HG03460 (cell line): Measurements from ENCODE around the gene EDEM1.
"Not testable (repeated sequence)": the region's sequence is repeated elsewhere in the genome, so short reads cannot be mapped to it uniquely, and the experiment has no call there.

Experiments used
- ATAC-seq: cut with Tn5 transposase; IDR thresholded peaks from one replicate; pipeline ENCODE4 v1.9.1; 2021; ENCODE audit not compliant: unreplicated experiment

Gene EDEM1

GRCh38 chr3:5170975-5171374, 16.5 kb upstream of the EDEM1 start:
- no peak for ATAC-seq

DNA sequence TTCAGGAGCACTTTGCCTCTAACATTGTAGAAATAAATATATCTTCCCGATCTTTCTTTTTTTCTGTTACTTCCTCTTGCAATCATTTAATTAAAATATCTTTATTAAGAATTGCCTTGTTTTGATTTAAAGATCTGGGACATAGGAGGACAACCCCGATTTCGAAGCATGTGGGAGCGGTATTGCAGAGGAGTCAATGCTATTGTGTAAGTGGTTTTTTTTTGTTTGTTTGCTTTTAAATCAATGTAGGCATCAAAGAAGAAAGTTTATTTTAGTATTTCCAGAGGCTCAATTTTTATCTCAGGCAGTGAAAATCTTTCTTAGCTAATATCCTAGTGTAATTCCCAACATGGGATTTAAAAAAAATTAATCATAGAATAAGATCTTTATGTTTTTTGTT, 15.5 kb upstream of the EDEM1 start:
- no peak for ATAC-seq

GRCh38 chr3:5179036-5179435, 8.5 kb upstream of the EDEM1 start:
- not testable (repeated sequence) for ATAC-seq

DNA sequence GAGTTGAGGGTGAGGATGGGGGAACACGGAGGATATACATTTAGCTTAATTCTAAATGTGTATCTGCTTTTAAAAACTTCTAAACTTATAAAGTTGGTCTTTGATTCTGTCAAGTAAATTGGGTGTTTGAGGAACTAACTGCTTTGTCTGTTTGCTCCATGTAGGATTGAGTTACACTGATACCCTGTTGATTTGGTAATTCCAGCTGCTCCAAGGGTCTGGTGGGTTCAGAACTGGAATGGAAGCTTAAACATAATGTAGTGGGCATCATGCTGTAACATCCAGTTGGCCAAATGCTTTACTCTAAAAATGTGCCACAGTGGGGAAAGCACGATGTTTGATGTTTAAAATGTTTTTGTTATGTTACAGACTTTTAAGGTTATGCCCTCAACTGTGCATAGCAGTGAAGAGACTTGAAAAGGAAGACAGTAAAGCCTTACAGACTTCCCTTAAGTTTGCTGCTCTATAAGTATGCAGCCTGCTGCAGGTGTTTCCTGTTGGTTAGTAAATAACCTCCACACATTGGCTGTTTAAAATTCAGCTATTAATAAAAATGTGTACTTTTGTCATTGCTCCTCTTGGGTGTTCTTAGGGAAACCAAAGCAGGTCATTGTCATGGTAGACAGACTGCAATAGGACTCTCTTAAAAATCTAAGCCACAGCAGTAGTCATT, 5.9 kb upstream of the EDEM1 start:
- peak; percentile 72 for ATAC-seq

GRCh38 chr3:5183714-5184113, 3.8 kb upstream of the EDEM1 start:
- ATAC-seq, result not testable (repeated sequence)

DNA sequence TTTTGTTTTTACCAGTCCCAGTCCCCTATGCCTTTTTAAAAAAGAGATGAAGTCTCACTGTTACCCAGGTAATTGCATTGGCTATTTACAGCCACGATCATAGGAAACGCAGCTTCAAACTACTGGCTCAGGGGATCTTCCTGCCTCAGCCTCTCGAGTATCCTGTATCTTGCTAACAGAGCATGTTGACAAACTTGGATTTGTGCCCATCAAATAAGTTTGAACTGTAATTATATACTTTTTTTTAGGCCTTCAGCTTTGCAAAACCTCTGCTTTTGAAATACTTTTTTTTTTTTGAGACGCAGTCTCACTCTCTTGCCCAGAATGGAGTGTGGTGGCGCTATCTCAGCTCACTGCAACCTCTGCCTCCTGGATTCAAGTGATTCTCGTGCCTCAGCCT, 3.0 kb upstream of the EDEM1 start:
- ATAC-seq, result no peak

DNA sequence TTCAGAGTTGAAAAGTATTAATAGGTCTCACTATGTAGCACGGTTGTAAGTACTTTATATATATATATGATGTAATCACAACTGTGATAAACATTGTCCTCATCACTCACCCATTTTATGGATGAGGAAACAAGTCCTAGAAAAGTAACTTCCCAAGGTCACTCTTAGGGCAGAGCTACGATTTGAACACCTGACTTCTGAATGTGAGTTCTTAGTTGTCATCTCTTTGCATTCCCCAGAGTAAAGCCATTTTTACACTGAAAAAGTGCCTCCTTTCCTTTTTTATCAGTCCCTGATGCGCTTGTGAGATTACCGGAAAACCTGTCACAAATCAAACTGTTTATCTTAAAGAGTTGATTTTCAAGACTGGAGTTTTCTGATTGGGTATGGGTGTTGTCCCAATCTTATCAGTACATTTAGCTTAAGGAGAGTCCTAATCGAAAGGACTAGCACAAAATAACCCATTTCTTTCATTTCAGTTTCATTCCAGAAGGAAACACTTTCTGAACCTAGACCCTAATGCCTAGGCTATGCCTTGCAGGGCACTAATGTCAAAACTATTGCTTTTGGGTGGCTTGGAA, 2.3 kb upstream of the EDEM1 start:
- no peak for ATAC-seq

DNA sequence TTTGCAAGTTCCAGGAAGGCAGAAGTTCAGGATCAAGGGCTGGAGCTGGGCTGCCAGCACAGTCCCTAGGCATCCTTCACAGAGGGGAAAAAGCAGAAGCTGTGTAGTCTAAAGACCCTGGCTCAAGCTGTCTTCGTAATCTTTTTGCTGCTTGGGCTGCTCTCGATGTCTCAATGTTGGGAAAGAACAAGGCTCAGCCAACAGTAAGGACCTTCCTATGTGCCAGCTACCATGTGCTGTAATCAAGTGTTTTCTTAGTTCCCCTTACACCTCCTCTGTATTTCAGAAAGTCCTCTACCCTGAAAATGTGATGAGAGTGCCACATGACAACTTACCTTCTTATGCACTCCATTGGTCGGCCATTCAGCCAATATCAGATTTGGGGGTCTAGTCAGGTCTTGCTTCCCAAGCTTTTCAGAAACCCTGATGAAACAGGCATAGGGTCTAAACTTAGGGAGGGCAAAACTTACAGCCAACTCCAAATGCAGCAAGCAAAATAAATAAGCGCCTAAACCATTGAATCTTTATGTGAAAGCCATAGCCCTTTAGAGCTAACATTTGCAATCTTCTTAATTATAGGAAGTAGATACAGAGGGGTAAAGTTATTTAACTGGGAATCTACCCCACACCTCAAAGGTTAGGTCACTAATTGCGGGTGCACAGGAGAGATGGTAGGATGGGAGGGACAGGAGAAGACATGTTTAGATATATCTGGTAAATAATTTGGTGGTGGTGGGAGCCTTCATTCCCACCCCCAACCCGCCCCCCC, 1.2 kb upstream of the EDEM1 start:
- ATAC-seq, result no peak

DNA sequence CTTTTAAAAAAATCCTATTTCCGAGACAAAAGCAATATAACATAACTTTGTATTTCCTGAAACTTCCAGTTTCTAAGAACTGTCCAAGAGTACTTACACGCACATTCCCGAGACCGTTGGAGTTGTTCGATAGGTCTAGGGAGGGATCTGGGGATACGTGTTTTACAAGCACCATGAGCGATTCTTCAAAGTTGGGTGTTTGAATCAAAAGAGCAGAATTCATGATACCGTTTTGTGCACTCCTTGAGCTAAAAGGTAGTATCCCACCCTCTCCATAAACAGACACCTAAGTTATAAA, 700 bp upstream of the EDEM1 start:
- no peak for ATAC-seq

DNA sequence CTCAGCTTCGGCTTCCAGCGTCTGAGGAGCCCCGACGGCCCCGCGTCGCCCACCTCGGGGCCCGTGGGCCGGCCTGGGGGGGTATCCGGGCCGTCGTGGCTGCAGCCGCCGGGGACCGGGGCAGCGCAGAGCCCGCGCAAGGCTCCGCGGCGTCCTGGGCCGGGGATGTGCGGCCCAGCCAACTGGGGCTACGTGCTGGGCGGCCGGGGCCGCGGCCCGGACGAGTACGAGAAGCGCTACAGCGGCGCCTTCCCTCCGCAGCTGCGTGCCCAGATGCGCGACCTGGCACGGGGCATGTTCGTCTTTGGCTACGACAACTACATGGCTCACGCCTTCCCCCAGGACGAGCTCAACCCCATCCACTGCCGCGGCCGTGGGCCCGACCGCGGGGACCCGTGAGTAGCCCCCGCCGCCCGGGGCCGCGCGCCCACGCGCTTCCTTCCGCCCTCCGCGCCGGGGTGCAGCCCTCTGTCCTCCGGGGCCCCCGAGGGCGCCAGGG, 462 bp downstream of the EDEM1 start:
- ATAC-seq, result peak; percentile 16

DNA sequence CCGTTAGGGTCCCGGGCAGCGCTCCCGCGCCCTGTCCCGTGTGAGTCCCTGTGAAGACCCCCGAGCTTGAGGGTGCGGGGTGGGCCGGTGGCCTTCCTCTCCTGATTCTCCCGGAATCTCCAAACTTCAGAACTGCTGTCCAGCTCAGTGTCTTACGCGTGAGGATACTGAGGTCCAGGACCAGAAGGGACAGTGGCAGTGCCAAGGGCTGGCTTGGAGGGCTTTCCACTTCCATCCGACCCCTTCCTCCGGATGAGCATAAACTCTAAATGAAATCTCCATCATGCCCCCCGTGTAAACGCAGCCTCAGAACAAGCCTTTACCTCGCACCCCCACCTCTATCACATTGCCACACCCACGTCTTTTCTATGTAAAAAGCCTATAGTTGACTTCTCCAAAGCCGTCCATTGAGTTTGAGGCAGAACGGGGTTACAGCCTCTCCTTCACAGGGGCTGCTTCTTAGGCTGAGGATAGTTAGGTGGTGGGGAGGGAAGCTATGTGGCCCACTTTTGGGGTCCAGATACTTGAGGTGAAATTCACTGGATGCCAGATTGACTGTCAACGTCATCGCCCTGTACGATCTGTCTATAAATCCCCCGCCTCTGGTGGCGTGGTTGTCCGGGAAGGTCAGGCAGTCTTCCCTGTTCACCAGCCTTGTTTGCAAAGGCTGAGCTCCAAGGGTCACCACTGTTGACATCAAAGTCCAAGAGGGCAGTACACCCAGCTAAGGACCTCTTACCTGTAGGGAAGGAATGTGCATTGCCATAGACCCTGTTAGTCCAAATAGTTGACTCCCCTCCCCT, 1.1 kb downstream of the EDEM1 start:
- no peak for ATAC-seq

- ATAC-seq, result no peak
These were observed 2.8 kb downstream of the EDEM1 start for GRCh38 chr3:5190147-5190791.

GRCh38 chr3:5191555-5192304, 4.2 kb downstream of the EDEM1 start:
- no peak for ATAC-seq

- no peak for ATAC-seq
These were observed 5.3 kb downstream of the EDEM1 start for GRCh38 chr3:5192571-5193365.

DNA sequence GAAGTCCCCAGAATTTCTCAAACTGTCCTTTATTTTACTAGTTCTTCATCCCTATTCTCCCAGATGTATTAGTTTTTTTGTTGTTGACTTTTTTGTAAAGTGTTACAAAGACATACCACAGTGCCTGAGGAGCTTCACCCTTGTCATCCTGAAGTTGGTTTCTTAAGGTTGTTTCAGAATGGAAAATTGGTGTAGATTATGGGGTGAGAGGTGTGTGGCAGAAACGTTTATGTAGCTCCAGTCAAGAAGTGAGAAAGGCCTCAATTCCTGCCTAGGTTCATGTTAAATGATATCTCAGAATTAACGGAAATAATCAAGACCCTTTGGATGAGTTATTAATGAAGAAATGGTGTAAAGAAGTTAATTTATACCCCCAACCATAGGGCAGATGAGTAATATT, 6.8 kb downstream of the EDEM1 start:
- no peak for ATAC-seq

- ATAC-seq, result peak; percentile 40
These were observed 7.4 kb downstream of the EDEM1 start for GRCh38 chr3:5194801-5195509.

DNA sequence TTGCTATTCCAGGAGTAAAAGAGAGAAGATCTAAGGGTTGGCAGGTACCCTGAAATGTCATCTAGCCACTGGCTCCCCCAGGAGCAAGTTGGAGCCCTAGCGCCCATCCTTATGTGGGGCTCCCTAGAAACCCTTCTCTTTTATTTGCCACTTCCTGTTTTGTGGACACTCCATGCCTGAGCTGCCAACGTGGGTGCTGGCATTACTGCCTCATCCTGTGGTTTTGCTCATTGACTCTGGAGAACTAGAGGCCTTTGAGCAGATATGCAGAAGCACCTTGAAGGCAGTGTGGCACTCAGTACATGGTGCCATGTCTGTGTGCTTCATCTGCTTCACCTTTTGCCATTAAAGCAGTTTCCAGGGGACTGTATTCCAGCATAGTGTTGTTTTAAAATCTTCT, 8.1 kb downstream of the EDEM1 start:
- ATAC-seq, result no peak

GRCh38 chr3:5197022-5197421, 9.5 kb downstream of the EDEM1 start:
- ATAC-seq, result no peak
